ENCODE results near the gene SYT10. TPM values are rescaled to one million over a fixed set of nuclear protein-coding genes. Genes with fewer than 3 reads are reported as not detected.

Gene SYT10
- total and polyA plus RNA-seq, 10 donors, result 0.03 TPM; not detected in 9

DNA sequence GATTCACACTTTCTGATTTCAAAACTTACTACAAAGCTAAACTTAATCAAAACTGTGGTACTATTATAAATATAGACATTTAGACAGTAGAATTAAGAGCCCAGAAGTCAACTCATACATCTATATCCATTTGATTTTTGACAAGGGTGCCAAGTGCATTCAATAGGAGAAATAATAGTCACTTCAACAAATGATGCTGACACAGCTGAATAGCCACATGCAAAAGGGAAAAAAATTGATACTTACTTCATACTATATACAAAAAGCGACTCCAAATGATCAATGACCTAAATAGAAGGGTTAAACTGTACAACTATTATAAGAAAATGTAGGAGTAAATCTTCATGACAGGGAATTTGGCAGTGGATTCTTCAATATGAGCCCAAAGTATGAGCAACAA, 40.7 kb upstream of the SYT10 start:
- Histone ChIP-seq H3K27ac (no peak overlapping the region), H3K36me3 (no peaks in the 10 kb centered on the region), H3K4me1 (no peaks in the 10 kb centered on the region), H3K9me3 (peaks cover 0 to 20% (median 5%) of the 10 kb centered on the region in 8 donors), H3K4me3 (no peak overlapping the region), H3K27me3 (replicated peaks in 1 of 7) (no peaks in the 10 kb centered on the region)
- DNase-seq, result no peak
- TF ChIP-seq POLR2A (IDR thresholded peaks at IDR 0.05) (no peak), POLR2AphosphoS5 (IDR thresholded peaks at IDR 0.05) (no peak), CTCF (IDR thresholded peaks at IDR 0.05 in 8 of 11, conservative IDR thresholded peaks at IDR 0.05 in 3 of 11) (no peak)
- 54 to 83% (median 67%) methylated on average over 1 of the region's 1 CpG for WGBS, 5 donors
- intact Hi-C loops (cut with DNase I; ENCODE audit: low total_unique reads), result no loop called here

DNA sequence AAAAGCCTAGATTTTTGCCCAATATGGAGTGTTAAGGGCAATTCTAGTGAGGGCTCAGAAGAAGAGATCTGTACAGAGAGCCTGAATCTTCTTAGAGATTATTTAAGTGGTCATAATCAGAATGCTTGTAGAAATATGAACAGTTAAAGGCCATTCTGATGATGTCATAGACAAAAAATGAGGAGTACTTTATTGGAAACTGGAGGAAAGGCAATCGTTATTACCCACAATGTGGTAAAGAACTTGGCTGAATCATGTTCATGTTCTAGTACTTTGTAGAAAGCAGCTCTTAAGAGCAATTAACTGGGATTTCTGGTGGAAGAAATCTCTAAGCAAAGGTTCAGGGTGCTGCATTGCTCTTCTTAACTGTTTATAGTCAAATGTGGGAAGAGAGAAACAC, 36.4 kb upstream of the SYT10 start:
- Histone ChIP-seq H3K27ac (no peak overlapping the region), H3K9me3 (peaks cover 0 to 43% (median 22%) of the 10 kb centered on the region in 8 donors), H3K36me3 (no peaks in the 10 kb centered on the region), H3K27me3 (replicated peaks in 1 of 7) (no peaks in the 10 kb centered on the region), H3K4me3 (no peak overlapping the region), H3K4me1 (no peaks in the 10 kb centered on the region)
- TF ChIP-seq POLR2A (IDR thresholded peaks at IDR 0.05), result no peak
- TF ChIP-seq CTCF (IDR thresholded peaks at IDR 0.05 in 8 of 11, conservative IDR thresholded peaks at IDR 0.05 in 3 of 11), result no peak
- TF ChIP-seq POLR2AphosphoS5 (IDR thresholded peaks at IDR 0.05), result no peak
- intact Hi-C loops (cut with DNase I; ENCODE audit: low total_unique reads), result no loop called here
- WGBS, 5 donors, result 36 to 81% (median 72%) methylated on average over 1 of the region's 1 CpG
- no peak for DNase-seq

DNA sequence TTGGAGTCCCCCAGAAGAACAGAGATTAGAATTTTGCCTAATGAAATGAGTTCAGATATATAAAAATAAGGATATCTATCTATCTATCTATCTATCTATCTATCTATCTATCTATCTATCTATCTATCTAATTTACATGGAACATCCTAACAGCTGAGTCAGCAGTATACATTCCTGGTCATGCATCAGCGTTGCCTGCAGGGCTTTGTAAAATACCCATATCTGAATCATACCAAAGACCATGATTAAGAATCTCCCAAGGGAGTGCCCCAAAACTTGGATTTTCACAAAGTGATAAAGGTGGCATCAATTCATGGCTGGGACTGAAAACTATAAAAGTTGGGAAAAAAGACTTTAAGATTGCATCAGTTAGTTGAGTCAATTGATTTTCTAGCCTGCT, 32.7 kb upstream of the SYT10 start:
- 76 to 87% (median 83%) methylated on average over 1 of the region's 1 CpG for WGBS, 5 donors
- intact Hi-C loops (cut with DNase I; ENCODE audit: low total_unique reads), result no loop called here
- no peak for DNase-seq

DNA sequence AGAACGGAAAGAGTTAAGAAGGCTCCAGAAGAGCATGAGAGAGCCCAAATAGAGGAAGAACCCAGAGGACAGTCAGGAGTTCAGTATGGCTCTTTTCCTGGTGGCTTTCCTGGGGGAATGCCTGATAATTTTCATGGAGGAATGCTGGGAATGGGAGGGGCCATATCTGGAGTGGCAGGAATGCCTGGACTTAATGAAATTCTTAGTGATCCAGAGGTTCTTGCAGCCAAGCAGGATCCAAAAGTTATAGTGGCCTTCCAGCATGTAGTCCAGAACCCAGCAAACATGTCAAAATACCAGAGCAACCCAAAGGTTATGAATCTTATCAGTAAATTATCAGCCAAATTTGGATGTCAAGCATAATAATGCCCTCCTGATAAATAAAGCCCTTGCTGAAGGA, 15.5 kb upstream of the SYT10 start:
- intact Hi-C loops (cut with DNase I; ENCODE audit: low total_unique reads), result no loop called here
- TF ChIP-seq CTCF (IDR thresholded peaks at IDR 0.05 in 8 of 11, conservative IDR thresholded peaks at IDR 0.05 in 3 of 11) (no peak), POLR2A (IDR thresholded peaks at IDR 0.05) (no peak), POLR2AphosphoS5 (IDR thresholded peaks at IDR 0.05) (no peak)
- Histone ChIP-seq H3K4me3 (no peak overlapping the region), H3K36me3 (no peaks in the 10 kb centered on the region), H3K27ac (no peak overlapping the region), H3K9me3 (no peaks in the 10 kb centered on the region), H3K4me1 (no peaks in the 10 kb centered on the region), H3K27me3 (replicated peaks in 1 of 7) (no peaks in the 10 kb centered on the region)
- DNase-seq, result no peak
- WGBS, 5 donors, result 92 to 97% (median 94%) methylated on average over 1 of the region's 1 CpG

More for the DNA sequence above, 32.7 kb upstream of the SYT10 start:
- Histone ChIP-seq H3K27me3 (replicated peaks in 1 of 7) (no peaks in the 10 kb centered on the region), H3K4me3 (no peak overlapping the region), H3K9me3 (peaks cover 0 to 40% (median 27%) of the 10 kb centered on the region in 8 donors), H3K27ac (no peak overlapping the region), H3K36me3 (no peaks in the 10 kb centered on the region), H3K4me1 (no peaks in the 10 kb centered on the region)
- no peak for TF ChIP-seq POLR2A (IDR thresholded peaks at IDR 0.05)

- H3K27me3 ChIP-seq (replicated peaks in 1 of 7), result no peaks in the 10 kb centered on the region
- TF ChIP-seq CTCF (IDR thresholded peaks at IDR 0.05 in 8 of 11, conservative IDR thresholded peaks at IDR 0.05 in 3 of 11) (no peak), POLR2AphosphoS5 (IDR thresholded peaks at IDR 0.05) (no peak), POLR2A (IDR thresholded peaks at IDR 0.05) (no peak)
- intact Hi-C loops (cut with DNase I; ENCODE audit: low total_unique reads), result no loop called here
- H3K27ac ChIP-seq, result no peak overlapping the region
- H3K36me3 ChIP-seq, result no peaks in the 10 kb centered on the region
- 77 to 91% (median 81%) methylated on average over 3 of the region's 3 CpGs for WGBS, 5 donors
- H3K4me3 ChIP-seq, result no peak overlapping the region
- H3K9me3 ChIP-seq, result no peaks in the 10 kb centered on the region
- H3K4me1 ChIP-seq, result no peaks in the 10 kb centered on the region
- no peak for DNase-seq
Observed at GRCh38 chr12:33450480-33450879, 10.9 kb upstream of the SYT10 start.

Data from spleen (tissue), 11 donors.